Esophagus muscularis mucosa (tissue), 4 donors: Measurements from ENCODE around the gene ARHGAP8. TPM values are rescaled to one million over a fixed set of nuclear protein-coding genes. Genes with fewer than 3 reads are reported as not detected.

Source experiments
- DNase-seq: peaks from one replicate; pipeline ENCODE4 v3.0.0-alpha.2; 2017; ENCODE audit errors: extremely low spot score
- H3K27ac ChIP-seq, 4 donors: fragments of 200-600 bp; sonication (generic); replicated peaks in 1 of 4; 1 replicate in 3 of 4; 2 replicates in 1 of 4; pipeline ENCODE4 v1.5.1; 2016 to 2019; ENCODE audit warnings: mild to moderate bottlenecking in 1 of 4
- H3K27me3 ChIP-seq, 4 donors: fragments of 200-600 bp; sonication (generic); one replicate each; pipeline versions ENCODE4 v1.5.1 to v1.6.0; 2016 to 2019
- H3K36me3 ChIP-seq, 4 donors: fragments of 200-600 bp; sonication (generic); one replicate each; pipeline ENCODE4 v1.5.1; 2016 to 2019
- H3K4me1 ChIP-seq, 4 donors: fragments of 200-600 bp; sonication (generic); one replicate each; pipeline ENCODE4 v1.5.1; 2016 to 2019
- H3K4me3 ChIP-seq, 4 donors: fragments of 200-600 bp; sonication (generic); 1 replicate in 2 of 4; 2 replicates in 2 of 4; pipeline ENCODE4 v1.5.1; 2016 to 2019; ENCODE audit warnings: mild to moderate bottlenecking in 4 of 4, moderate library complexity in 1 of 4
- H3K9me3 ChIP-seq, 4 donors: fragments of 200-600 bp; sonication (generic); 1 replicate in 3 of 4; 2 replicates in 1 of 4; pipeline ENCODE4 v1.5.1; 2016 to 2019
- CTCF ChIP-seq, 3 experiments: fragments of 200-600 bp in 2 of 3; fragments of 450-650 bp in 1 of 3; sonication (generic) in 2 of 3; IDR thresholded peaks; one replicate each; pipeline ENCODE4 v1.5.1; 2017 to 2019; ENCODE audit warnings: antibody characterized with exemption in 3 of 3, mild to moderate bottlenecking in 2 of 3, moderate library complexity in 1 of 3
- EP300 ChIP-seq: sonication (generic); formaldehyde crosslinking; IDR thresholded peaks from one replicate; pipeline ENCODE4 v1.6.1; 2017; ENCODE audit warnings: antibody characterized with exemption
- POLR2A ChIP-seq: fragments of 450-650 bp; IDR thresholded peaks from one replicate; pipeline ENCODE4 v1.6.1; 2017; ENCODE audit warnings: antibody characterized with exemption, moderate library complexity, mild to moderate bottlenecking, low read depth
- POLR2AphosphoS5 ChIP-seq, 2 donors: sonication (generic); formaldehyde crosslinking; IDR thresholded peaks; one replicate each; pipeline ENCODE4 v1.6.1; 2017; ENCODE audit warnings: antibody characterized with exemption in 2 of 2
- WGBS: methylation state at CpG from one replicate; pipeline ENCODE4 v1.1.5; 2018; 5-methylcytosine and 5-hydroxymethylcytosine counted together
- intact Hi-C: fragments of 100-400 bp; cut with DNase I; formaldehyde crosslinking; loops from one replicate; pipeline ENCODE4 v1.15.1; 2023
- total RNA-seq, 4 donors: library from RNA; depleted of rRNA; stranded (reverse); fragments of >200 nt; gene quantifications; one replicate each; pipeline versions ENCODE4 v1.1.0 to v1.2.1, GENCODE V29; 2016

The ARHGAP8 gene
- total RNA-seq, 4 donors from 2014 or later = 0.33 to 0.58 TPM; not detected in 2

GRCh38 chr22:44845191-44845590, 92.8 kb downstream of the ARHGAP8 start:
- Histone ChIP-seq H3K9me3 (peaks cover 0 to 15% (median 6%) of the 10 kb centered on the region in 4 donors), H3K4me1 (no peaks in the 10 kb centered on the region), H3K27ac (no peak overlapping the region), H3K36me3 (no peaks in the 10 kb centered on the region), H3K4me3 (no peak overlapping the region), H3K27me3 (peaks cover 0 to 30% (median 0%) of the 10 kb centered on the region in 4 donors)
- intact Hi-C loops = no loop called here
- DNase-seq = no peak
- 95% methylated on average over 8 of the region's 8 CpGs for WGBS
- TF ChIP-seq POLR2AphosphoS5 (IDR thresholded peaks at IDR 0.05) = no peak
- TF ChIP-seq EP300 = no peak
- no peak for TF ChIP-seq CTCF (IDR thresholded peaks at IDR 0.05)
- no peak for TF ChIP-seq POLR2A

GRCh38 chr22:44845796-44846720, 93.7 kb downstream of the ARHGAP8 start:
- H3K9me3 ChIP-seq = peaks cover 0 to 15% (median 6%) of the 10 kb centered on the region in 4 donors
- WGBS = 83% methylated on average over 13 of the region's 25 CpGs
- no peak overlapping the region for H3K4me3 ChIP-seq
- no peaks in the 10 kb centered on the region for H3K4me1 ChIP-seq
- no peaks in the 10 kb centered on the region for H3K36me3 ChIP-seq
- H3K27ac ChIP-seq = no peak overlapping the region
- TF ChIP-seq POLR2AphosphoS5 (IDR thresholded peaks at IDR 0.05) = no peak
- TF ChIP-seq EP300 = no peak
- no peak for TF ChIP-seq POLR2A
- TF ChIP-seq CTCF (IDR thresholded peaks at IDR 0.05) = no peak
- DNase-seq = no peak
- peaks cover 0 to 21% (median 0%) of the 10 kb centered on the region in 4 donors for H3K27me3 ChIP-seq
- intact Hi-C loops = no loop called here

GRCh38 chr22:44846726-44847275, 94.4 kb downstream of the ARHGAP8 start:
- H3K27ac ChIP-seq = no peak overlapping the region
- TF ChIP-seq POLR2AphosphoS5 (IDR thresholded peaks at IDR 0.05) (no peak), POLR2A (no peak), EP300 (no peak), CTCF (IDR thresholded peaks at IDR 0.05) (no peak)
- H3K9me3 ChIP-seq = peaks cover 0 to 15% (median 6%) of the 10 kb centered on the region in 4 donors
- no peak overlapping the region for H3K4me3 ChIP-seq
- 90% methylated on average over 16 of the region's 16 CpGs for WGBS
- H3K27me3 ChIP-seq = peaks cover 0 to 20% (median 0%) of the 10 kb centered on the region in 4 donors
- no peak for DNase-seq
- intact Hi-C loops = no loop called here
- no peaks in the 10 kb centered on the region for H3K4me1 ChIP-seq
- H3K36me3 ChIP-seq = no peaks in the 10 kb centered on the region

GRCh38 chr22:44847380-44847779, 95.0 kb downstream of the ARHGAP8 start:
- TF ChIP-seq EP300 (no peak), POLR2A (no peak), CTCF (IDR thresholded peaks at IDR 0.05) (no peak), POLR2AphosphoS5 (IDR thresholded peaks at IDR 0.05) (no peak)
- no peaks in the 10 kb centered on the region for H3K4me1 ChIP-seq
- peaks cover 0 to 20% (median 0%) of the 10 kb centered on the region in 4 donors for H3K27me3 ChIP-seq
- intact Hi-C loops = no loop called here
- no peak overlapping the region for H3K27ac ChIP-seq
- no peaks in the 10 kb centered on the region for H3K36me3 ChIP-seq
- DNase-seq = no peak
- H3K4me3 ChIP-seq = no peak overlapping the region
- peaks cover 0 to 15% (median 6%) of the 10 kb centered on the region in 4 donors for H3K9me3 ChIP-seq
- 61% methylated on average over 4 of the region's 4 CpGs for WGBS
